Measurements from ENCODE around the gene NOS1AP.
A peak's percentile ranks its signal among the peaks of the same experiment; 100 is the strongest.

GRCh38 chr1:162230096-162230495 lies 160.6 kb downstream of the NOS1AP start:
- TF ChIP-seq, protein P1, sequence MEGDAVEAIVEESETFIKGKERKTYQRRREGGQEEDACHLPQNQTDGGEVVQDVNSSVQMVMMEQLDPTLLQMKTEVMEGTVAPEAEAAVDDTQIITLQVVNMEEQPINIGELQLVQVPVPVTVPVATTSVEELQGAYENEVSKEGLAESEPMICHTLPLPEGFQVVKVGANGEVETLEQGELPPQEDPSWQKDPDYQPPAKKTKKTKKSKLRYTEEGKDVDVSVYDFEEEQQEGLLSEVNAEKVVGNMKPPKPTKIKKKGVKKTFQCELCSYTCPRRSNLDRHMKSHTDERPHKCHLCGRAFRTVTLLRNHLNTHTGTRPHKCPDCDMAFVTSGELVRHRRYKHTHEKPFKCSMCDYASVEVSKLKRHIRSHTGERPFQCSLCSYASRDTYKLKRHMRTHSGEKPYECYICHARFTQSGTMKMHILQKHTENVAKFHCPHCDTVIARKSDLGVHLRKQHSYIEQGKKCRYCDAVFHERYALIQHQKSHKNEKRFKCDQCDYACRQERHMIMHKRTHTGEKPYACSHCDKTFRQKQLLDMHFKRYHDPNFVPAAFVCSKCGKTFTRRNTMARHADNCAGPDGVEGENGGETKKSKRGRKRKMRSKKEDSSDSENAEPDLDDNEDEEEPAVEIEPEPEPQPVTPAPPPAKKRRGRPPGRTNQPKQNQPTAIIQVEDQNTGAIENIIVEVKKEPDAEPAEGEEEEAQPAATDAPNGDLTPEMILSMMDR (IDR thresholded peaks at IDR 0.05) = peak in 2 of 6 experiments; percentile 3 to 19
- no peak for TF ChIP-seq POLR2A (IDR thresholded peaks at IDR 0.05)
